Activated CD4-positive, alpha-beta memory T cell treated with anti-CD3 and anti-CD28 coated beads for 36 hours (primary cell): ENCODE data around the gene SLC25A38. TPM values are rescaled to one million over a fixed set of nuclear protein-coding genes. Genes with fewer than 3 reads are reported as not detected.

ENCODE experiments used
- CTCF ChIA-PET: fragments of 350-600 bp; sonication (Branson Sonifier 250); formaldehyde crosslinking; loops from one replicate; lab custom pipeline; 2021; ENCODE audit warnings: antibody characterized with exemption, inconsistent platforms; lab: Charles Lee
- POLR2A ChIA-PET: fragments of 350-600 bp; sonication (Branson Sonifier 250); formaldehyde crosslinking; loops from one replicate; lab custom pipeline; 2021; ENCODE audit warnings: antibody characterized with exemption; lab: Charles Lee
- DNase-seq: peaks from one replicate; pipeline ENCODE4 v3.0.0-alpha.2; 2020
- H3K27ac Mint-ChIP-seq: one replicate; pipeline ENCODE4 v1.8.0; 2021; ENCODE audit warnings: mixed read lengths
- H3K27me3 Mint-ChIP-seq: one replicate; pipeline ENCODE4 v1.8.0; 2021; ENCODE audit warnings: mixed read lengths
- H3K36me3 Mint-ChIP-seq: one replicate; pipeline ENCODE4 v1.8.0; 2021; ENCODE audit warnings: mixed read lengths
- H3K4me1 Mint-ChIP-seq: one replicate; pipeline ENCODE4 v1.8.0; 2021; ENCODE audit warnings: low read depth, mixed read lengths
- H3K4me3 Mint-ChIP-seq: one replicate; pipeline ENCODE4 v1.8.0; 2021; ENCODE audit warnings: mild to moderate bottlenecking, mixed read lengths
- H3K9me3 Mint-ChIP-seq: one replicate; pipeline ENCODE4 v1.8.0; 2021; ENCODE audit warnings: mixed read lengths
- intact Hi-C: fragments of 100-400 bp; cut with micrococcal nuclease; formaldehyde crosslinking; loops from one replicate; pipeline ENCODE4 v1.15.1; 2023
- total RNA-seq, 2 experiments: library from RNA; stranded (reverse); gene quantifications; one replicate each; pipeline ENCODE4 v1.2.3, GENCODE V29; 2021

Gene SLC25A38
- total RNA-seq, 2 experiments from 2014 or later, result 23.1 to 24.9 TPM

- ChIA-PET POLR2A (no interaction called here), CTCF (interaction anchor here (1.1 kb wide), 1 partner anchor 7 kb away, joined by 7 read pairs; no protein-coding TSS in a partner anchor)
- H3K27ac Mint-ChIP-seq, result no peak overlapping the region
- H3K4me1 Mint-ChIP-seq, result no peaks in the 10 kb centered on the region
- DNase-seq, result no peak
- H3K36me3 Mint-ChIP-seq, result no peaks in the 10 kb centered on the region
- H3K4me3 Mint-ChIP-seq, result no peak overlapping the region
- intact Hi-C loops, result no loop called here
- no peaks in the 10 kb centered on the region for H3K9me3 Mint-ChIP-seq
- peaks cover 2% of the 10 kb centered on the region for H3K27me3 Mint-ChIP-seq
These were observed 57.1 kb downstream of the SLC25A38 start for GRCh38 chr3:39440316-39440715.

GRCh38 chr3:39443530-39443929 is 60.4 kb downstream of the SLC25A38 start:
- intact Hi-C loops, result no loop called here

GRCh38 chr3:39445927-39446326 is 62.8 kb downstream of the SLC25A38 start:
- Mint-ChIP-seq H3K27me3 (peaks cover 2% of the 10 kb centered on the region), H3K9me3 (no peaks in the 10 kb centered on the region), H3K27ac (no peak overlapping the region), H3K4me3 (no peak overlapping the region), H3K4me1 (peaks cover 4% of the 10 kb centered on the region), H3K36me3 (no peaks in the 10 kb centered on the region)
- ChIA-PET POLR2A (no interaction called here), CTCF (interaction anchor here (0.5 to 4.3 kb wide), 13 partner anchors 8 to 732 kb away, joined by 3 to 45 read pairs (median 4); no protein-coding TSS in a partner anchor)
- no peak for DNase-seq
- intact Hi-C loops, result loop anchor here (2.0 kb wide), 1 partner anchor 733 kb away; no protein-coding TSS in a partner anchor

More at GRCh38 chr3:39443530-39443929, 60.4 kb downstream of the SLC25A38 start:
- Mint-ChIP-seq H3K27ac (no peak overlapping the region), H3K4me3 (no peak overlapping the region), H3K36me3 (no peaks in the 10 kb centered on the region), H3K27me3 (peaks cover 2% of the 10 kb centered on the region), H3K9me3 (no peaks in the 10 kb centered on the region), H3K4me1 (peaks cover 4% of the 10 kb centered on the region)
- POLR2A ChIA-PET, result no interaction called here
- CTCF ChIA-PET, result interaction anchor here (0.7 kb wide), 1 partner anchor 54 kb away, joined by 3 read pairs; no protein-coding TSS in a partner anchor
- no peak for DNase-seq

- Mint-ChIP-seq H3K36me3 (no peaks in the 10 kb centered on the region), H3K9me3 (no peaks in the 10 kb centered on the region), H3K4me3 (no peak overlapping the region), H3K27me3 (peaks cover 2% of the 10 kb centered on the region), H3K27ac (no peak overlapping the region), H3K4me1 (peaks cover 4% of the 10 kb centered on the region)
- intact Hi-C loops, result loop anchor here (2.0 kb wide), 1 partner anchor 732 kb away; no protein-coding TSS in a partner anchor
- CTCF ChIA-PET, result interaction anchor here (0.5 to 4.3 kb wide), 15 partner anchors 9 to 732 kb away, joined by 3 to 45 read pairs (median 4); no protein-coding TSS in a partner anchor
- POLR2A ChIA-PET, result no interaction called here
- no peak for DNase-seq
These were observed 63.3 kb downstream of the SLC25A38 start for GRCh38 chr3:39446444-39446843.

Other genes with a start within 250 kb of the SLC25A38 start
- gene CSRNP1, start 229.8 kb upstream of the SLC25A38 start, total RNA-seq, result 10 to 100 TPM; 63.0 to 66.2 TPM
- gene XIRP1, start 190.8 kb upstream of the SLC25A38 start, total RNA-seq, result 1 to 10 TPM; 1.3 to 1.6 TPM
- gene CX3CR1, start 103.3 kb upstream of the SLC25A38 start, total RNA-seq, result under 1 TPM; 0.07 to 0.21 TPM
- under 1 TPM; 0.48 to 0.51 TPM for gene CCR8, start 53.7 kb upstream of the SLC25A38 start, total RNA-seq
- 1,000 to 10,000 TPM; 2,627 to 2,738 TPM for gene RPSA, start 23.4 kb downstream of the SLC25A38 start, total RNA-seq
- not detected for gene MOBP, start 84.3 kb downstream of the SLC25A38 start, total RNA-seq